ENCODE measurements around the gene AQP7. TPM values are rescaled to one million over a fixed set of nuclear protein-coding genes. Genes with fewer than 3 reads are reported as not detected.
"Not testable (repeated sequence)": the region's sequence is repeated elsewhere in the genome, so short reads cannot be mapped to it uniquely, and the experiment has no call there.

AQP7 gene
- total and polyA plus RNA-seq, 2 donors, result 0.24 to 1.3 TPM

GRCh38 chr9:33407061-33407460 lies 4.7 kb upstream of the AQP7 start:
- H3K9me3 ChIP-seq (ENCODE audit: control insufficient read depth in 2 of 2, insufficient read depth in 1 of 2, low read length in 1 of 2), result no peaks in the 10 kb centered on the region
- H3K4me3 ChIP-seq (ENCODE audit: low read length in 2 of 2), result no peak overlapping the region
- H3K36me3 ChIP-seq (ENCODE audit: control insufficient read depth in 2 of 2, insufficient read depth in 2 of 2, low read length in 1 of 2), result no peaks in the 10 kb centered on the region
- H3K4me1 ChIP-seq (ENCODE audit: control insufficient read depth in 2 of 2, insufficient read depth in 2 of 2, low read length in 2 of 2), result peaks cover 11 to 28% of the 10 kb centered on the region in 2 donors
- DNase-seq (ENCODE audit: low read depth in 6 of 9, low spot score in 9 of 9), result no peak
- WGBS, result 99% methylated on average over 3 of the region's 3 CpGs
- no peak overlapping the region for H3K27ac ChIP-seq (ENCODE audit: low read depth in 1 of 2, low read length in 1 of 2)
- no peaks in the 10 kb centered on the region for H3K27me3 ChIP-seq (ENCODE audit: control insufficient read depth in 2 of 2, insufficient read depth in 1 of 2, low read length in 1 of 2)

- H3K36me3 ChIP-seq (ENCODE audit: control insufficient read depth in 2 of 2, insufficient read depth in 2 of 2, low read length in 1 of 2), result no peaks in the 10 kb centered on the region
- peak overlapping the region in 1 of 2 donors; percentile 89 for H3K27ac ChIP-seq (ENCODE audit: low read depth in 1 of 2, low read length in 1 of 2)
- 95% methylated on average over 4 of the region's 4 CpGs for WGBS
- peaks cover 11 to 28% of the 10 kb centered on the region in 2 donors for H3K4me1 ChIP-seq (ENCODE audit: control insufficient read depth in 2 of 2, insufficient read depth in 2 of 2, low read length in 2 of 2)
- no peak overlapping the region for H3K4me3 ChIP-seq (ENCODE audit: low read length in 2 of 2)
- H3K9me3 ChIP-seq (ENCODE audit: control insufficient read depth in 2 of 2, insufficient read depth in 1 of 2, low read length in 1 of 2), result no peaks in the 10 kb centered on the region
- DNase-seq (ENCODE audit: low read depth in 6 of 9, low spot score in 9 of 9), result peak in 4 of 9 donors; percentile 42 to 85 (median 70)
- no peaks in the 10 kb centered on the region for H3K27me3 ChIP-seq (ENCODE audit: control insufficient read depth in 2 of 2, insufficient read depth in 1 of 2, low read length in 1 of 2)
These were observed 2.5 kb upstream of the AQP7 start for GRCh38 chr9:33404788-33405362.

DNA sequence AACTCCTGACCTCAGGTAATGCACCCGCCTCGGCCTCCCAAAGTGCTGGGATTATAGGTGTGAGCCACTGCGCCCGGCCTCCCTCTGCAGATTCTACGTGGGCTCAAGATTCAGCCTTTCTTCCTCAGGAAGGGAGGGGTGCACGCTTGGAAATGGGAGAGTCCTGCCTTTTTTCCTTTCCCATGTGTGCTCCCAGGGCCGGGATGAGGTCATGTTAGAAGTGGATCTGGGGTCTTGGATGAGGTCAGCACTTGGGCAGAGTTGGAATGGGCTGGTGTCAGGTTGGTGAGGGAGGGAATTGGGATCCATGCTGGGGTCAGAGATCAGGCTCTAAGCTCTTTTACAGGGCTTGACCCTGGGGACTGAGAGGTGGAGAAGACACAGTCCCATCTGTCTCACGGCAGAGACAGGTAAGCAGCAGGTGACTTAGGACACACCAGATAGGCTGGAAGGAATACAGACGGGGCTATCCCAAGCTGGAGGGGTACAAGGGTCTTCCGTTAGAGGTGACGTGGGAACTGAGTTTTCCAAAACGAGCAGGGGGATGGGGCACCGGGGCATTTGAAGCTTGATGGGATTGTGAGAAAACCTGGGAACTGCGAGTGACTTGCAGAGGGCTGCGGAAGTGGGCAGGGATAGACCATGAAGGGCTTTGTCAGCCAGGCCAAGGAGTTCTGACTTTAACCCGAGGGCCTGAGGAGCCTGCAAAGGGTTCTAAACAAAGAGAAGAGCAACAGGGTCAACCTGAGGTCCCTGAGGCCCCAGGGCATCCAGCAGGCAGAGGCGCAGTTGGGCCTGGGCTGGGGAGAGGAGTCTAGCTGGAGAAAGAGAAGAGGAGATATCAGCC lies 1.8 kb upstream of the AQP7 start:
- no peaks in the 10 kb centered on the region for H3K9me3 ChIP-seq (ENCODE audit: control insufficient read depth in 2 of 2, insufficient read depth in 1 of 2, low read length in 1 of 2)
- no peak overlapping the region for H3K4me3 ChIP-seq (ENCODE audit: low read length in 2 of 2)
- peaks cover 11 to 28% of the 10 kb centered on the region in 2 donors for H3K4me1 ChIP-seq (ENCODE audit: control insufficient read depth in 2 of 2, insufficient read depth in 2 of 2, low read length in 2 of 2)
- peak overlapping the region in 1 of 2 donors; percentile 89 for H3K27ac ChIP-seq (ENCODE audit: low read depth in 1 of 2, low read length in 1 of 2)
- 96% methylated on average over 17 of the region's 17 CpGs for WGBS
- H3K27me3 ChIP-seq (ENCODE audit: control insufficient read depth in 2 of 2, insufficient read depth in 1 of 2, low read length in 1 of 2), result no peaks in the 10 kb centered on the region
- peak in 1 of 9 donors; percentile 4 for DNase-seq (ENCODE audit: low read depth in 6 of 9, low spot score in 9 of 9)
- no peaks in the 10 kb centered on the region for H3K36me3 ChIP-seq (ENCODE audit: control insufficient read depth in 2 of 2, insufficient read depth in 2 of 2, low read length in 1 of 2)

- DNase-seq (ENCODE audit: low read depth in 6 of 9, low spot score in 9 of 9); H3K27me3 ChIP-seq (ENCODE audit: control insufficient read depth in 2 of 2, insufficient read depth in 1 of 2, low read length in 1 of 2); H3K36me3 ChIP-seq (ENCODE audit: control insufficient read depth in 2 of 2, insufficient read depth in 2 of 2, low read length in 1 of 2); H3K4me3 ChIP-seq (ENCODE audit: low read length in 2 of 2); H3K9me3 ChIP-seq (ENCODE audit: control insufficient read depth in 2 of 2, insufficient read depth in 1 of 2, low read length in 1 of 2); H3K27ac ChIP-seq (ENCODE audit: low read depth in 1 of 2, low read length in 1 of 2): not testable (repeated sequence)
- 96% methylated on average over 9 of the region's 10 CpGs for WGBS
- peaks cover 11 to 28% of the 10 kb centered on the region in 2 donors for H3K4me1 ChIP-seq (ENCODE audit: control insufficient read depth in 2 of 2, insufficient read depth in 2 of 2, low read length in 2 of 2)
These were observed 559 bp downstream of the AQP7 start for GRCh38 chr9:33401809-33402208.

GRCh38 chr9:33399047-33399446 lies 3.3 kb downstream of the AQP7 start:
- WGBS, result 98% methylated on average over 4 of the region's 4 CpGs
- DNase-seq (ENCODE audit: low read depth in 6 of 9, low spot score in 9 of 9); H3K36me3 ChIP-seq (ENCODE audit: control insufficient read depth in 2 of 2, insufficient read depth in 2 of 2, low read length in 1 of 2); H3K9me3 ChIP-seq (ENCODE audit: control insufficient read depth in 2 of 2, insufficient read depth in 1 of 2, low read length in 1 of 2); H3K27me3 ChIP-seq (ENCODE audit: control insufficient read depth in 2 of 2, insufficient read depth in 1 of 2, low read length in 1 of 2); H3K4me3 ChIP-seq (ENCODE audit: low read length in 2 of 2); H3K4me1 ChIP-seq (ENCODE audit: control insufficient read depth in 2 of 2, insufficient read depth in 2 of 2, low read length in 2 of 2); H3K27ac ChIP-seq (ENCODE audit: low read depth in 1 of 2, low read length in 1 of 2): not testable (repeated sequence)

- WGBS, result 86% methylated on average over 3 of the region's 4 CpGs
- not testable (repeated sequence) for H3K4me1 ChIP-seq (ENCODE audit: control insufficient read depth in 2 of 2, insufficient read depth in 2 of 2, low read length in 2 of 2); H3K9me3 ChIP-seq (ENCODE audit: control insufficient read depth in 2 of 2, insufficient read depth in 1 of 2, low read length in 1 of 2); H3K27ac ChIP-seq (ENCODE audit: low read depth in 1 of 2, low read length in 1 of 2); H3K36me3 ChIP-seq (ENCODE audit: control insufficient read depth in 2 of 2, insufficient read depth in 2 of 2, low read length in 1 of 2); DNase-seq (ENCODE audit: low read depth in 6 of 9, low spot score in 9 of 9); H3K27me3 ChIP-seq (ENCODE audit: control insufficient read depth in 2 of 2, insufficient read depth in 1 of 2, low read length in 1 of 2); H3K4me3 ChIP-seq (ENCODE audit: low read length in 2 of 2)
These were observed 4.6 kb downstream of the AQP7 start for GRCh38 chr9:33397801-33398200.

- not testable (repeated sequence) for DNase-seq (ENCODE audit: low read depth in 6 of 9, low spot score in 9 of 9); H3K4me1 ChIP-seq (ENCODE audit: control insufficient read depth in 2 of 2, insufficient read depth in 2 of 2, low read length in 2 of 2); H3K4me3 ChIP-seq (ENCODE audit: low read length in 2 of 2); H3K27ac ChIP-seq (ENCODE audit: low read depth in 1 of 2, low read length in 1 of 2); H3K36me3 ChIP-seq (ENCODE audit: control insufficient read depth in 2 of 2, insufficient read depth in 2 of 2, low read length in 1 of 2); H3K27me3 ChIP-seq (ENCODE audit: control insufficient read depth in 2 of 2, insufficient read depth in 1 of 2, low read length in 1 of 2); H3K9me3 ChIP-seq (ENCODE audit: control insufficient read depth in 2 of 2, insufficient read depth in 1 of 2, low read length in 1 of 2)
- 96% methylated on average over 15 of the region's 15 CpGs for WGBS
These were observed 7.0 kb downstream of the AQP7 start for GRCh38 chr9:33395159-33395879.

DNA sequence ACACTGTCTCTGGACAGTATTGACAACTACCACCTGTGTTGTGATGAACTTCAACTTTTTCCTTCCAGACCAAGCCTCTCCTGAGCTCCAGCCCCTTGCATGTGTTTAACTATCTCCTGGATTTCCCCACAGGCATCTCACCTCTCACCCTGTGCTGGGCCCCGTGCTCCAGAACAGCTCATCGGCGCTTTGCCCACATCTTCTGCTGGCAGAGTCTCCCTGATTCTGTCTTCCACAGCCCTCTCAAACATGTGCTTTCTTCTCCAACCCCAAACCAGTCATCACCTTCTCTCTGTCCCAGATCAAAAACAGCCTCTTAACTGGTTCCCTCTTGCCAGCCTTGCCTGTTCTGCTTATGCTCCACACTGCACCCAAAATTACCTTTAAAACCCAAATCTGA lies 8.4 kb downstream of the AQP7 start:
- H3K9me3 ChIP-seq (ENCODE audit: control insufficient read depth in 2 of 2, insufficient read depth in 1 of 2, low read length in 1 of 2); H3K27me3 ChIP-seq (ENCODE audit: control insufficient read depth in 2 of 2, insufficient read depth in 1 of 2, low read length in 1 of 2); DNase-seq (ENCODE audit: low read depth in 6 of 9, low spot score in 9 of 9); H3K4me3 ChIP-seq (ENCODE audit: low read length in 2 of 2); H3K4me1 ChIP-seq (ENCODE audit: control insufficient read depth in 2 of 2, insufficient read depth in 2 of 2, low read length in 2 of 2); H3K36me3 ChIP-seq (ENCODE audit: control insufficient read depth in 2 of 2, insufficient read depth in 2 of 2, low read length in 1 of 2); H3K27ac ChIP-seq (ENCODE audit: low read depth in 1 of 2, low read length in 1 of 2): not testable (repeated sequence)
- WGBS, result 99% methylated on average over 3 of the region's 3 CpGs

DNA sequence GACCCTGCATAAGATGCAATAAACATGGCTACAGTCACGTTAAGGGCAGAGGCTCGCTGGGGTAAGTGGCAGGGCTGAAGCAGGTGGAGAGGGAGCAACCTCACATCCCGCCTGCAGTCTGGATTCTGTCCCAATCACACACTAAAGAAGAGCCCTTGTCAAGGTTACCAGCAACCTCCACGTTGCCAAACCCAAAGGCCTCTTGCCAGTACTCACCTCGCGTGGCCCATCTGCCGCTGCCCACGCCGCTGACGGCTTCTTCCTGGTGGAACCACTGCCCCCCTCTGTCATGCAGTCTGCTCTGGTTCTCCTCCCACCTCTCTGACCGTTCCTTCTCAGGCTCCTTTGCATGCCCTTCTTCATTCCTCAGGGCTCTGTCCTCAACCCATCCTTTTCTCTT lies 8.8 kb downstream of the AQP7 start:
- 93% methylated on average over 11 of the region's 11 CpGs for WGBS
- no peak overlapping the region for H3K27ac ChIP-seq (ENCODE audit: low read depth in 1 of 2, low read length in 1 of 2)

More for the DNA sequence above, 8.8 kb downstream of the AQP7 start:
- Histone ChIP-seq H3K4me1 (ENCODE audit: control insufficient read depth in 2 of 2, insufficient read depth in 2 of 2, low read length in 2 of 2) (no peaks in the 10 kb centered on the region), H3K9me3 (ENCODE audit: control insufficient read depth in 2 of 2, insufficient read depth in 1 of 2, low read length in 1 of 2) (no peaks in the 10 kb centered on the region), H3K36me3 (ENCODE audit: control insufficient read depth in 2 of 2, insufficient read depth in 2 of 2, low read length in 1 of 2) (no peaks in the 10 kb centered on the region), H3K4me3 (ENCODE audit: low read length in 2 of 2) (no peak overlapping the region), H3K27me3 (ENCODE audit: control insufficient read depth in 2 of 2, insufficient read depth in 1 of 2, low read length in 1 of 2) (no peaks in the 10 kb centered on the region)
- DNase-seq (ENCODE audit: low read depth in 6 of 9, low spot score in 9 of 9), result no peak
